Measurements from ENCODE around the gene SNAI3. TPM values are rescaled to one million over a fixed set of nuclear protein-coding genes. Genes with fewer than 3 reads are reported as not detected.

SNAI3 gene
- total RNA-seq, 1 experiment from 2014 or later = 2.2 TPM

DNA sequence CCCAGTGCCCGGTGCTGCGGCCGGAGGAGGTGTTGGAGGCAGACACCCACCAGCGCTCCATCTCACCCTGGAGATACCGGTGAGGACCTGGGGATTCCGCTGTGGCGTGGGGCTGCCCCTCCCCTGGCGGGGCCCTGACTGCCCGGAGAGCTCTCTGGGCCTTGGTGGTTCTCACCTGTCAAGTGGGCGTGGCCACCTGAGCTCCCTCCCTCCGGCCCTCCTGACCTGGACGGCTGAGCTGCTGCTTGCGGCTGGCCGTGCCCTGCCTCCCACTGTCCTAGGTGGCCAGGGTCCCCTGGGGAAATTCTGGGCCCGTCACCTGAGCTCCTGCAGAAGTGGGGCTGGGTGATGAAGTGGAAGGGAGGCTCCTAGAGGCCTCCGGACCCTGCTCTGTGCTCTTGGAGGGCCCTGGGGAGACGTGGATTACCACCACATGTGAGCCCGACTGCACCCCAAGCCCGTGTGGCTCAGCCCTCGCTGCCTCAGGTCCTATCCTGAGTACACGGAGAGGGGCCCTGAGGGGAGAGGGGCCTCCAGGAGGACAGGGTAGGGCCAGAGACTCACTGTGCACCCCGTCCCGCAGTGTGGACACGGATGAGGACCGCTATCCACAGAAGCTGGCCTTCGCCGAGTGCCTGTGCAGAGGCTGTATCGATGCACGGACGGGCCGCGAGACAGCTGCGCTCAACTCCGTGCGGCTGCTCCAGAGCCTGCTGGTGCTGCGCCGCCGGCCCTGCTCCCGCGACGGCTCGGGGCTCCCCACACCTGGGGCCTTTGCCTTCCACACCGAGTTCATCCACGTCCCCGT lies 46.9 kb downstream of the SNAI3 start:
- H2AFZ ChIP-seq (ENCODE audit: low read depth, low read length, poor library complexity, severe bottlenecking) = no peak overlapping the region
- intact Hi-C loops (cut with micrococcal nuclease) = no loop called here
- no peak overlapping the region; the same call in 1 of the 2 replicates for H3K4me2 ChIP-seq (ENCODE audit: low read length)
- no peaks in the 10 kb centered on the region for H3K27me3 ChIP-seq (ENCODE audit: insufficient read depth, low read length)
- H3K4me3 ChIP-seq (replicated peaks in 1 of 2; ENCODE audit: low read depth in 1 of 2, low read length in 2 of 2) = no peak overlapping the region
- H3K79me2 ChIP-seq (ENCODE audit: insufficient read depth, low read length) = no peaks in the 10 kb centered on the region
- BruUV-seq (replicated peaks) = no TSS peak
- H3K4me1 ChIP-seq (ENCODE audit: control insufficient read depth in 1 of 2, insufficient read depth in 2 of 2, low read length in 2 of 2) = peaks cover 7 to 44% of the 10 kb centered on the region in 2 experiments; a peak in 2 of 4 replicates
- ATAC-seq (peak; percentile 65), DNase-seq (ENCODE audit: low read depth, low spot score) (no peak)
- peaks cover 0 to 2% of the 10 kb centered on the region in 2 experiments; a peak in 1 of 4 replicates for H3K36me3 ChIP-seq (ENCODE audit: control insufficient read depth in 1 of 2, insufficient read depth in 2 of 2, low read length in 2 of 2)
- H3K9me2 ChIP-seq (ENCODE audit: insufficient read depth) = no peaks in the 10 kb centered on the region
- POLR2A ChIA-PET = no interaction called here
- no peaks in the 10 kb centered on the region for H3K9me3 ChIP-seq (ENCODE audit: control insufficient read depth in 1 of 2, insufficient read depth in 1 of 2, low read depth in 1 of 2, low read length in 2 of 2)
- RAD21 ChIA-PET (ENCODE audit: low non-redundant PET in 1 of 2, low total read pairs in 2 of 2, uncharacterized antibody in 2 of 2, unreplicated experiment in 2 of 2) = no interaction called here
- TF ChIP-seq SIN3A (IDR thresholded peaks at IDR 0.05; ENCODE audit: low read depth) (no peak), POLR2A (IDR thresholded peaks at IDR 0.05; ENCODE audit: borderline replicate concordance, extremely low read depth, insufficient read depth, insufficient read length) (no peak), EZH2phosphoT487 (IDR thresholded peaks at IDR 0.05; ENCODE audit: borderline replicate concordance) (no peak), CEBPB (IDR thresholded peaks at IDR 0.05; ENCODE audit: low read depth) (no peak), EGR1 (IDR thresholded peaks at IDR 0.05; ENCODE audit: low read depth) (no peak), JUND (IDR thresholded peaks at IDR 0.05) (no peak), SRF (IDR thresholded peaks at IDR 0.05; ENCODE audit: low read depth) (no peak), RAD21 (IDR thresholded peaks at IDR 0.05; ENCODE audit: low read depth) (no peak), EZH2 (IDR thresholded peaks at IDR 0.05) (no peak), ELF1 (IDR thresholded peaks at IDR 0.05; ENCODE audit: borderline replicate concordance, low read depth) (no peak), TCF7L2 (IDR thresholded peaks at IDR 0.05; ENCODE audit: borderline replicate concordance, extremely low read depth, insufficient read depth, insufficient read length) (no peak), POLR2AphosphoS5 (IDR thresholded peaks at IDR 0.05; ENCODE audit: low read depth, low read length) (no peak), SP1 (IDR thresholded peaks at IDR 0.05; ENCODE audit: low read depth) (no peak), YY1 (IDR thresholded peaks at IDR 0.05; ENCODE audit: extremely low read depth, insufficient replicate concordance, low read depth, low read length) (no peak), FOSL1 (IDR thresholded peaks at IDR 0.05; ENCODE audit: low read depth) (no peak)
- TF ChIP-seq, protein P1, sequence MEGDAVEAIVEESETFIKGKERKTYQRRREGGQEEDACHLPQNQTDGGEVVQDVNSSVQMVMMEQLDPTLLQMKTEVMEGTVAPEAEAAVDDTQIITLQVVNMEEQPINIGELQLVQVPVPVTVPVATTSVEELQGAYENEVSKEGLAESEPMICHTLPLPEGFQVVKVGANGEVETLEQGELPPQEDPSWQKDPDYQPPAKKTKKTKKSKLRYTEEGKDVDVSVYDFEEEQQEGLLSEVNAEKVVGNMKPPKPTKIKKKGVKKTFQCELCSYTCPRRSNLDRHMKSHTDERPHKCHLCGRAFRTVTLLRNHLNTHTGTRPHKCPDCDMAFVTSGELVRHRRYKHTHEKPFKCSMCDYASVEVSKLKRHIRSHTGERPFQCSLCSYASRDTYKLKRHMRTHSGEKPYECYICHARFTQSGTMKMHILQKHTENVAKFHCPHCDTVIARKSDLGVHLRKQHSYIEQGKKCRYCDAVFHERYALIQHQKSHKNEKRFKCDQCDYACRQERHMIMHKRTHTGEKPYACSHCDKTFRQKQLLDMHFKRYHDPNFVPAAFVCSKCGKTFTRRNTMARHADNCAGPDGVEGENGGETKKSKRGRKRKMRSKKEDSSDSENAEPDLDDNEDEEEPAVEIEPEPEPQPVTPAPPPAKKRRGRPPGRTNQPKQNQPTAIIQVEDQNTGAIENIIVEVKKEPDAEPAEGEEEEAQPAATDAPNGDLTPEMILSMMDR (IDR thresholded peaks at IDR 0.05 in 2 of 3, conservative IDR thresholded peaks at IDR 0.05 in 1 of 3; ENCODE audit: borderline replicate concordance in 1 of 3, insufficient read depth in 1 of 3, low read depth in 2 of 3, low read length in 2 of 3) = no peak
- TF ChIP-seq, protein P2, sequence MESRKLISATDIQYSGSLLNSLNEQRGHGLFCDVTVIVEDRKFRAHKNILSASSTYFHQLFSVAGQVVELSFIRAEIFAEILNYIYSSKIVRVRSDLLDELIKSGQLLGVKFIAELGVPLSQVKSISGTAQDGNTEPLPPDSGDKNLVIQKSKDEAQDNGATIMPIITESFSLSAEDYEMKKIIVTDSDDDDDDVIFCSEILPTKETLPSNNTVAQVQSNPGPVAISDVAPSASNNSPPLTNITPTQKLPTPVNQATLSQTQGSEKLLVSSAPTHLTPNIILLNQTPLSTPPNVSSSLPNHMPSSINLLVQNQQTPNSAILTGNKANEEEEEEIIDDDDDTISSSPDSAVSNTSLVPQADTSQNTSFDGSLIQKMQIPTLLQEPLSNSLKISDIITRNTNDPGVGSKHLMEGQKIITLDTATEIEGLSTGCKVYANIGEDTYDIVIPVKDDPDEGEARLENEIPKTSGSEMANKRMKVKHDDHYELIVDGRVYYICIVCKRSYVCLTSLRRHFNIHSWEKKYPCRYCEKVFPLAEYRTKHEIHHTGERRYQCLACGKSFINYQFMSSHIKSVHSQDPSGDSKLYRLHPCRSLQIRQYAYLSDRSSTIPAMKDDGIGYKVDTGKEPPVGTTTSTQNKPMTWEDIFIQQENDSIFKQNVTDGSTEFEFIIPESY (IDR thresholded peaks at IDR 0.05; ENCODE audit: extremely low read depth, insufficient replicate concordance, low read length) = no peak
- TF ChIP-seq, protein P3, sequence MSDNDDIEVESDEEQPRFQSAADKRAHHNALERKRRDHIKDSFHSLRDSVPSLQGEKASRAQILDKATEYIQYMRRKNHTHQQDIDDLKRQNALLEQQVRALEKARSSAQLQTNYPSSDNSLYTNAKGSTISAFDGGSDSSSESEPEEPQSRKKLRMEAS (IDR thresholded peaks at IDR 0.05) = no peak
- TF ChIP-seq, protein P4, sequence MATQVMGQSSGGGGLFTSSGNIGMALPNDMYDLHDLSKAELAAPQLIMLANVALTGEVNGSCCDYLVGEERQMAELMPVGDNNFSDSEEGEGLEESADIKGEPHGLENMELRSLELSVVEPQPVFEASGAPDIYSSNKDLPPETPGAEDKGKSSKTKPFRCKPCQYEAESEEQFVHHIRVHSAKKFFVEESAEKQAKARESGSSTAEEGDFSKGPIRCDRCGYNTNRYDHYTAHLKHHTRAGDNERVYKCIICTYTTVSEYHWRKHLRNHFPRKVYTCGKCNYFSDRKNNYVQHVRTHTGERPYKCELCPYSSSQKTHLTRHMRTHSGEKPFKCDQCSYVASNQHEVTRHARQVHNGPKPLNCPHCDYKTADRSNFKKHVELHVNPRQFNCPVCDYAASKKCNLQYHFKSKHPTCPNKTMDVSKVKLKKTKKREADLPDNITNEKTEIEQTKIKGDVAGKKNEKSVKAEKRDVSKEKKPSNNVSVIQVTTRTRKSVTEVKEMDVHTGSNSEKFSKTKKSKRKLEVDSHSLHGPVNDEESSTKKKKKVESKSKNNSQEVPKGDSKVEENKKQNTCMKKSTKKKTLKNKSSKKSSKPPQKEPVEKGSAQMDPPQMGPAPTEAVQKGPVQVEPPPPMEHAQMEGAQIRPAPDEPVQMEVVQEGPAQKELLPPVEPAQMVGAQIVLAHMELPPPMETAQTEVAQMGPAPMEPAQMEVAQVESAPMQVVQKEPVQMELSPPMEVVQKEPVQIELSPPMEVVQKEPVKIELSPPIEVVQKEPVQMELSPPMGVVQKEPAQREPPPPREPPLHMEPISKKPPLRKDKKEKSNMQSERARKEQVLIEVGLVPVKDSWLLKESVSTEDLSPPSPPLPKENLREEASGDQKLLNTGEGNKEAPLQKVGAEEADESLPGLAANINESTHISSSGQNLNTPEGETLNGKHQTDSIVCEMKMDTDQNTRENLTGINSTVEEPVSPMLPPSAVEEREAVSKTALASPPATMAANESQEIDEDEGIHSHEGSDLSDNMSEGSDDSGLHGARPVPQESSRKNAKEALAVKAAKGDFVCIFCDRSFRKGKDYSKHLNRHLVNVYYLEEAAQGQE (IDR thresholded peaks at IDR 0.05; ENCODE audit: low read depth) = no peak
- H3K9ac ChIP-seq (ENCODE audit: low read length) = no peak overlapping the region
- H3K27ac ChIP-seq (ENCODE audit: low read depth, low read length) = no peak overlapping the region; the same call in 1 of the 2 replicates
- H4K20me1 ChIP-seq (ENCODE audit: insufficient read depth) = no peaks in the 10 kb centered on the region
- CTCF ChIA-PET = interaction anchor here (2.2 kb wide), 1 partner anchor 10 kb away, joined by 8 read pairs; no protein-coding TSS in a partner anchor
